ENCODE measurements around the gene RNF213.
"Not testable (repeated sequence)": the region's sequence is repeated elsewhere in the genome, so short reads cannot be mapped to it uniquely, and the experiment has no call there.

Gene RNF213

GRCh38 chr17:80248001-80248893, 12.4 kb upstream of the RNF213 start:
- peaks cover 14% of the 10 kb centered on the region for H3K36me3 Mint-ChIP-seq (ENCODE audit: insufficient read depth)
- H3K9me3 Mint-ChIP-seq: no peaks in the 10 kb centered on the region
- H3K27ac Mint-ChIP-seq: no peak overlapping the region
- no peak overlapping the region for H3K4me3 Mint-ChIP-seq
- no peak for ATAC-seq (replicated peaks)
- H3K4me1 Mint-ChIP-seq (ENCODE audit: low read depth in 2 of 2): peaks cover 3 to 8% of the 10 kb centered on the region in 2 donors
- no peak for DNase-seq
- no peaks in the 10 kb centered on the region for H3K27me3 Mint-ChIP-seq

GRCh38 chr17:80248894-80249710, 11.6 kb upstream of the RNF213 start:
- peaks cover 6 to 15% of the 10 kb centered on the region in 2 donors for H3K4me1 Mint-ChIP-seq (ENCODE audit: low read depth in 2 of 2)
- DNase-seq (no peak), ATAC-seq (replicated peaks) (no peak)
- no peaks in the 10 kb centered on the region for H3K9me3 Mint-ChIP-seq
- no peak overlapping the region for H3K4me3 Mint-ChIP-seq
- peaks cover 14% of the 10 kb centered on the region for H3K36me3 Mint-ChIP-seq (ENCODE audit: insufficient read depth)
- H3K27me3 Mint-ChIP-seq: no peaks in the 10 kb centered on the region
- no peak overlapping the region for H3K27ac Mint-ChIP-seq

GRCh38 chr17:80251966-80252365, 8.7 kb upstream of the RNF213 start:
- no peaks in the 10 kb centered on the region for H3K27me3 Mint-ChIP-seq
- no peak for ATAC-seq (replicated peaks)
- peaks cover 20 to 29% of the 10 kb centered on the region in 2 donors for H3K4me1 Mint-ChIP-seq (ENCODE audit: low read depth in 2 of 2)
- peak overlapping the region in 1 of 2 donors; percentile 18 for H3K27ac Mint-ChIP-seq
- H3K4me3 Mint-ChIP-seq: no peak overlapping the region
- DNase-seq: no peak
- peaks cover 12% of the 10 kb centered on the region for H3K36me3 Mint-ChIP-seq (ENCODE audit: insufficient read depth)
- no peaks in the 10 kb centered on the region for H3K9me3 Mint-ChIP-seq

- Mint-ChIP-seq H3K27me3 (no peaks in the 10 kb centered on the region), H3K27ac (peak overlapping the region; percentile 19 to 63), H3K36me3 (ENCODE audit: insufficient read depth) (peaks cover 12% of the 10 kb centered on the region), H3K4me3 (peak overlapping the region in 1 of 2 donors; percentile 22), H3K4me1 (ENCODE audit: low read depth in 2 of 2) (peaks cover 22 to 29% of the 10 kb centered on the region in 2 donors), H3K9me3 (no peaks in the 10 kb centered on the region)
- ATAC-seq (replicated peaks) (peak; percentile 90), DNase-seq (peak; percentile 76 to 77 (median 76))
Observed at GRCh38 chr17:80252871-80253270, 7.8 kb upstream of the RNF213 start.

GRCh38 chr17:80253631-80254395, 6.8 kb upstream of the RNF213 start:
- no peak overlapping the region for H3K4me3 Mint-ChIP-seq
- ATAC-seq (replicated peaks): no peak
- peaks cover 16% of the 10 kb centered on the region for H3K36me3 Mint-ChIP-seq (ENCODE audit: insufficient read depth)

GRCh38 chr17:80254396-80255251, 6.0 kb upstream of the RNF213 start:
- H3K36me3 Mint-ChIP-seq (ENCODE audit: insufficient read depth): peaks cover 19% of the 10 kb centered on the region
- no peaks in the 10 kb centered on the region for H3K27me3 Mint-ChIP-seq
- H3K27ac Mint-ChIP-seq: peak overlapping the region; percentile 91 to 92
- DNase-seq (peak; percentile 27 to 34 (median 34)), ATAC-seq (replicated peaks) (peak; percentile 70)
- H3K4me1 Mint-ChIP-seq (ENCODE audit: low read depth in 2 of 2): peaks cover 35 to 45% of the 10 kb centered on the region in 2 donors
- H3K9me3 Mint-ChIP-seq: no peaks in the 10 kb centered on the region
- H3K4me3 Mint-ChIP-seq: peak overlapping the region; percentile 57 to 59

More at GRCh38 chr17:80253631-80254395, 6.8 kb upstream of the RNF213 start:
- H3K27ac Mint-ChIP-seq: peak overlapping the region; percentile 91 to 92
- peaks cover 31 to 39% of the 10 kb centered on the region in 2 donors for H3K4me1 Mint-ChIP-seq (ENCODE audit: low read depth in 2 of 2)
- no peaks in the 10 kb centered on the region for H3K27me3 Mint-ChIP-seq
- no peaks in the 10 kb centered on the region for H3K9me3 Mint-ChIP-seq
- no peak for DNase-seq

- H3K27ac Mint-ChIP-seq: no peak overlapping the region
- H3K36me3 Mint-ChIP-seq (ENCODE audit: insufficient read depth): peaks cover 17% of the 10 kb centered on the region
- H3K4me1 Mint-ChIP-seq (ENCODE audit: low read depth in 2 of 2): peaks cover 38 to 48% of the 10 kb centered on the region in 2 donors
- H3K4me3 Mint-ChIP-seq: no peak overlapping the region
- DNase-seq (no peak), ATAC-seq (replicated peaks) (no peak)
- no peaks in the 10 kb centered on the region for H3K27me3 Mint-ChIP-seq
- no peaks in the 10 kb centered on the region for H3K9me3 Mint-ChIP-seq
Observed at GRCh38 chr17:80256034-80256350, 4.7 kb upstream of the RNF213 start.

- Mint-ChIP-seq H3K27ac (peak overlapping the region; percentile 49 to 97), H3K9me3 (no peaks in the 10 kb centered on the region), H3K4me1 (ENCODE audit: low read depth in 2 of 2) (peaks cover 48 to 58% of the 10 kb centered on the region in 2 donors), H3K27me3 (no peaks in the 10 kb centered on the region), H3K4me3 (peak overlapping the region; percentile 90 to 93), H3K36me3 (ENCODE audit: insufficient read depth) (peaks cover 29% of the 10 kb centered on the region)
- no peak for DNase-seq
- ATAC-seq (replicated peaks): no peak
Observed at GRCh38 chr17:80257716-80258213, 2.9 kb upstream of the RNF213 start.

GRCh38 chr17:80258296-80258695, 2.4 kb upstream of the RNF213 start:
- H3K4me3 Mint-ChIP-seq: peak overlapping the region; percentile 90 to 93
- H3K27ac Mint-ChIP-seq: peak overlapping the region; percentile 49 to 97
- not testable (repeated sequence) for DNase-seq; H3K9me3 Mint-ChIP-seq; H3K27me3 Mint-ChIP-seq; ATAC-seq (replicated peaks)
- H3K36me3 Mint-ChIP-seq (ENCODE audit: insufficient read depth): peaks cover 29% of the 10 kb centered on the region
- H3K4me1 Mint-ChIP-seq (ENCODE audit: low read depth in 2 of 2): peaks cover 51 to 53% of the 10 kb centered on the region in 2 donors

- Mint-ChIP-seq H3K4me1 (ENCODE audit: low read depth in 2 of 2) (peaks cover 48 to 50% of the 10 kb centered on the region in 2 donors), H3K4me3 (peak overlapping the region; percentile 90 to 93), H3K9me3 (no peaks in the 10 kb centered on the region), H3K36me3 (ENCODE audit: insufficient read depth) (peaks cover 35% of the 10 kb centered on the region), H3K27me3 (no peaks in the 10 kb centered on the region), H3K27ac (peak overlapping the region; percentile 97 to 99)
- no peak for ATAC-seq (replicated peaks)
- no peak for DNase-seq
Observed at GRCh38 chr17:80259457-80260068, 1.1 kb upstream of the RNF213 start.

- DNase-seq: peak; percentile 62 to 68 (median 66)
- H3K27me3 Mint-ChIP-seq: no peaks in the 10 kb centered on the region
- H3K27ac Mint-ChIP-seq: peak overlapping the region; percentile 97 to 99
- peaks cover 48 to 49% of the 10 kb centered on the region in 2 donors for H3K4me1 Mint-ChIP-seq (ENCODE audit: low read depth in 2 of 2)
- no peaks in the 10 kb centered on the region for H3K9me3 Mint-ChIP-seq
- H3K4me3 Mint-ChIP-seq: peak overlapping the region; percentile 90 to 93
- H3K36me3 Mint-ChIP-seq (ENCODE audit: insufficient read depth): peaks cover 36% of the 10 kb centered on the region
- ATAC-seq (replicated peaks): peak; percentile 69
Observed at GRCh38 chr17:80260069-80260535, 550 bp upstream of the RNF213 start.

Measured in effector memory CD8-positive, alpha-beta T cell (primary cell).